HEK293 (cell line): ENCODE results near the gene EIF3B.

Experiments used
- BCL11B ChIP-seq: fragments of 450-650 bp; formaldehyde crosslinking; IDR thresholded peaks from 2 replicates; pipeline ENCODE4 v1.5.1; 2016; ENCODE audit warnings: low read depth, missing biosample characterization, missing genetic modification characterization
- CTCF ChIP-seq: fragments of 450-650 bp; formaldehyde crosslinking; IDR thresholded peaks from 2 replicates; pipeline ENCODE4 v1.5.1; 2016; ENCODE audit warnings: missing biosample characterization, missing genetic modification characterization
- MZF1 ChIP-seq: fragments of 450-650 bp; formaldehyde crosslinking; IDR thresholded peaks from 2 replicates; pipeline ENCODE4 v1.5.1; 2017; ENCODE audit warnings: missing biosample characterization, missing genetic modification characterization, borderline replicate concordance
- TF ChIP-seq, protein P1 (sequence below): IDR thresholded peaks from 2 replicates; pipeline ENCODE4 v1.6.1; 2011; ENCODE audit warnings: mild to moderate bottlenecking, low read depth, low read length, borderline replicate concordance

DNA sequence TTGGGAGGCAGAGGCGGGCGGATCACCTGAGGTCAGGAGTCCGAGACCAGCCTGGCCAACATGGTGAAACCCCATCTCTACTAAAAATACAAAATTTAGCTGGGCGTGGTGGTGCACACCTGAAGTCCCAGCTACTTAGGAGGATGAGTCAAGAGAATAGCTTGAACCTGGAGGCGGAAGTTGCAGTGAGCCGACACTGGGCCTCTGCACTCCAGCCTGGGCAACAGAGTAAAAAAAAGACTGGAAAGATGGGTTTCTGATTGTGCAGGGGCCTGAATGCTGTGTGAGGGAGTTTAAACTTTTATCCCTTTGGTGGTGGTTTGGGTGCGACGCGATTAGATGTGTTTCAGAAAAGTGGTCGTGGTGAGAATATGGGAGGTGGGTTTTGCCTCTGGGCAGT is 50.6 kb downstream of the EIF3B start:
- TF ChIP-seq BCL11B (tag by site-specific recombination) (no peak), MZF1 (tag by site-specific recombination) (no peak), CTCF (tag by site-specific recombination) (no peak)
- TF ChIP-seq, protein P1, sequence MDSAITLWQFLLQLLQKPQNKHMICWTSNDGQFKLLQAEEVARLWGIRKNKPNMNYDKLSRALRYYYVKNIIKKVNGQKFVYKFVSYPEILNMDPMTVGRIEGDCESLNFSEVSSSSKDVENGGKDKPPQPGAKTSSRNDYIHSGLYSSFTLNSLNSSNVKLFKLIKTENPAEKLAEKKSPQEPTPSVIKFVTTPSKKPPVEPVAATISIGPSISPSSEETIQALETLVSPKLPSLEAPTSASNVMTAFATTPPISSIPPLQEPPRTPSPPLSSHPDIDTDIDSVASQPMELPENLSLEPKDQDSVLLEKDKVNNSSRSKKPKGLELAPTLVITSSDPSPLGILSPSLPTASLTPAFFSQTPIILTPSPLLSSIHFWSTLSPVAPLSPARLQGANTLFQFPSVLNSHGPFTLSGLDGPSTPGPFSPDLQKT = no peak
